Measurements from ENCODE around the gene COL15A1. TPM values are rescaled to one million over a fixed set of nuclear protein-coding genes. Genes with fewer than 3 reads are reported as not detected.

COL15A1 gene
- total and polyA plus RNA-seq, 8 donors = 10.7 to 173 (median 27.8) TPM

- WGBS, 5 donors = 84 to 98% (median 92%) methylated on average over 2 of the region's 2 CpGs
- Histone ChIP-seq H3K36me3 (no peaks in the 10 kb centered on the region), H3K27me3 (no peaks in the 10 kb centered on the region), H3K4me1 (peaks cover 0 to 29% (median 14%) of the 10 kb centered on the region in 4 donors), H3K9me3 (no peaks in the 10 kb centered on the region), H3K4me3 (no peak overlapping the region), H3K27ac (peak overlapping the region in 2 of 5 donors; percentile 2 to 18)
- no peak for DNase-seq
- intact Hi-C loops (cut with DNase I; ENCODE audit: low total_unique reads) = no loop called here
- no peak for TF ChIP-seq CTCF (IDR thresholded peaks at IDR 0.05)
- no peak for TF ChIP-seq EP300 (IDR thresholded peaks at IDR 0.05)
- no peak for TF ChIP-seq POLR2AphosphoS5 (IDR thresholded peaks at IDR 0.05)
- TF ChIP-seq POLR2A (IDR thresholded peaks at IDR 0.05) = no peak
Observed at GRCh38 chr9:98912450-98912849, 31.3 kb upstream of the COL15A1 start.

- peak overlapping the region in 2 of 5 donors; percentile 2 to 39 for H3K27ac ChIP-seq
- TF ChIP-seq POLR2AphosphoS5 (IDR thresholded peaks at IDR 0.05) = no peak
- no peak for TF ChIP-seq CTCF (IDR thresholded peaks at IDR 0.05)
- H3K9me3 ChIP-seq = no peaks in the 10 kb centered on the region
- intact Hi-C loops (cut with DNase I; ENCODE audit: low total_unique reads) = no loop called here
- no peaks in the 10 kb centered on the region for H3K27me3 ChIP-seq
- H3K36me3 ChIP-seq = no peaks in the 10 kb centered on the region
- no peak for DNase-seq
- 55 to 72% (median 70%) methylated on average over 4 of the region's 4 CpGs for WGBS, 5 donors
- peaks cover 0 to 32% (median 17%) of the 10 kb centered on the region in 4 donors for H3K4me1 ChIP-seq
- no peak overlapping the region for H3K4me3 ChIP-seq
Observed at GRCh38 chr9:98913044-98913443, 30.7 kb upstream of the COL15A1 start.

GRCh38 chr9:98913705-98914104 is 30.0 kb upstream of the COL15A1 start:
- intact Hi-C loops (cut with DNase I; ENCODE audit: low total_unique reads) = no loop called here
- H3K4me1 ChIP-seq = peaks cover 0 to 32% (median 14%) of the 10 kb centered on the region in 4 donors
- no peaks in the 10 kb centered on the region for H3K27me3 ChIP-seq
- TF ChIP-seq EP300 (IDR thresholded peaks at IDR 0.05) (no peak), CTCF (IDR thresholded peaks at IDR 0.05) (no peak), POLR2AphosphoS5 (IDR thresholded peaks at IDR 0.05) (no peak), POLR2A (IDR thresholded peaks at IDR 0.05) (no peak)
- no peak overlapping the region for H3K4me3 ChIP-seq
- H3K36me3 ChIP-seq = no peaks in the 10 kb centered on the region
- H3K27ac ChIP-seq = peak overlapping the region in 1 of 5 donors; percentile 39
- no peaks in the 10 kb centered on the region for H3K9me3 ChIP-seq
- no peak for DNase-seq
- 80 to 91% (median 90%) methylated on average over 7 of the region's 7 CpGs for WGBS, 5 donors

GRCh38 chr9:98915599-98915998 is 28.1 kb upstream of the COL15A1 start:
- H3K27ac ChIP-seq = no peak overlapping the region
- TF ChIP-seq CTCF (IDR thresholded peaks at IDR 0.05) (no peak), POLR2A (IDR thresholded peaks at IDR 0.05) (no peak), EP300 (IDR thresholded peaks at IDR 0.05) (no peak), POLR2AphosphoS5 (IDR thresholded peaks at IDR 0.05) (no peak)

More at GRCh38 chr9:98915599-98915998, 28.1 kb upstream of the COL15A1 start:
- Histone ChIP-seq H3K4me1 (peaks cover 0 to 30% (median 13%) of the 10 kb centered on the region in 4 donors), H3K9me3 (no peaks in the 10 kb centered on the region), H3K27me3 (no peaks in the 10 kb centered on the region), H3K36me3 (no peaks in the 10 kb centered on the region), H3K4me3 (no peak overlapping the region)
- DNase-seq = no peak
- intact Hi-C loops (cut with DNase I; ENCODE audit: low total_unique reads) = no loop called here
- WGBS, 5 donors = 90 to 100% (median 96%) methylated on average over 3 of the region's 3 CpGs

Measured in stomach (tissue), 9 donors.